ENCODE results near the gene WDR31.
"Not testable (repeated sequence)": the region's sequence is repeated elsewhere in the genome, so short reads cannot be mapped to it uniquely, and the experiment has no call there.

The WDR31 gene

DNA sequence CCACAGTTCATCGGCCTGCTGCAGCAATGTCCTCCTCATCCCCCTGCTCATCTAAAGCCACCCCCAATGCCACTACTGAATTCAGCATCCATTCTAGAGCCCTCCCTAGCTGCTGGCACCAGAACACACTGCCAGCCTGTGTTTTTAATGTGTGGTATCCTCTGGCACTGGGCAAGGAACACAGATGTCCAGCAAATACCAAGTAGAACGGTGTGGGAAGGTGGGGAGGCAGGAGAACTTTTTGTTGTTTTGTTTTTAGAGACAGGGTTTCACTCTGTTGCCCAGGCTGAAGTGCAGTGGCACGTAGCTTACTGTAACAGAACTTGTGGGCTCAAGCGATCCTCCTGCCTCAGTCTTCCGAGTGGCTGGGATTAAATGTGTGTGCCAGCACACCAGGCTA lies 32.0 kb upstream of the WDR31 start:
- DNase-seq (ENCODE audit: low spot score): no peak
- Histone ChIP-seq H3K4me3 (no peak overlapping the region), H3K27ac (no peak overlapping the region)
- TF ChIP-seq, protein P1, sequence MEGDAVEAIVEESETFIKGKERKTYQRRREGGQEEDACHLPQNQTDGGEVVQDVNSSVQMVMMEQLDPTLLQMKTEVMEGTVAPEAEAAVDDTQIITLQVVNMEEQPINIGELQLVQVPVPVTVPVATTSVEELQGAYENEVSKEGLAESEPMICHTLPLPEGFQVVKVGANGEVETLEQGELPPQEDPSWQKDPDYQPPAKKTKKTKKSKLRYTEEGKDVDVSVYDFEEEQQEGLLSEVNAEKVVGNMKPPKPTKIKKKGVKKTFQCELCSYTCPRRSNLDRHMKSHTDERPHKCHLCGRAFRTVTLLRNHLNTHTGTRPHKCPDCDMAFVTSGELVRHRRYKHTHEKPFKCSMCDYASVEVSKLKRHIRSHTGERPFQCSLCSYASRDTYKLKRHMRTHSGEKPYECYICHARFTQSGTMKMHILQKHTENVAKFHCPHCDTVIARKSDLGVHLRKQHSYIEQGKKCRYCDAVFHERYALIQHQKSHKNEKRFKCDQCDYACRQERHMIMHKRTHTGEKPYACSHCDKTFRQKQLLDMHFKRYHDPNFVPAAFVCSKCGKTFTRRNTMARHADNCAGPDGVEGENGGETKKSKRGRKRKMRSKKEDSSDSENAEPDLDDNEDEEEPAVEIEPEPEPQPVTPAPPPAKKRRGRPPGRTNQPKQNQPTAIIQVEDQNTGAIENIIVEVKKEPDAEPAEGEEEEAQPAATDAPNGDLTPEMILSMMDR (IDR thresholded peaks at IDR 0.05): no peak

DNA sequence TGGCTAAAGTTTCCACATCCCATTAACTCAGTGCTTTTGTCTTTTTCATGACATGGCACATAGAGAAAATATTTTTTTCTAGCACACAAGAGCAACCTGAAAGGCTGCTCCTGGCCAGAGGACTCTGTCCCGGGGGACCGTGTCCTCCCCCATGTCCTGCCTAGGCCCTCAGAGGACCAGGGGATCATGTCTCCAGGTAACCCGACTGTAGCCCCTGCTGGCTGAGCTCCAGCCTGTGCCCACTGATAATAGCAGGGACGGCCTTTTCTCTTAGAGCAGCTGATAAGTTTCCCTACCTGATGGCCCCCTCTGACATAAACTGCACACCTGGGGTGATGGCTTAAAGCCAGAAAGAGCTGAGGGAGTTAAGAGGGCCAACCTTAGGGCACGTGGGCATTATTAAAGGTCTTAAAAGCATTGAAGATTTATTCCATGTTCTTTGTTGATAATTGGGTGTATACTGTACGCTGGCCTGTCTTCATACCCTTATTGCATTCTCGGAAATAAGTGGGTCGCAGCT lies 30.8 kb upstream of the WDR31 start:
- Histone ChIP-seq H3K4me3 (no peak overlapping the region), H3K27ac (no peak overlapping the region)
- TF ChIP-seq, protein P1 (IDR thresholded peaks at IDR 0.05): no peak
- no peak for DNase-seq (ENCODE audit: low spot score)

DNA sequence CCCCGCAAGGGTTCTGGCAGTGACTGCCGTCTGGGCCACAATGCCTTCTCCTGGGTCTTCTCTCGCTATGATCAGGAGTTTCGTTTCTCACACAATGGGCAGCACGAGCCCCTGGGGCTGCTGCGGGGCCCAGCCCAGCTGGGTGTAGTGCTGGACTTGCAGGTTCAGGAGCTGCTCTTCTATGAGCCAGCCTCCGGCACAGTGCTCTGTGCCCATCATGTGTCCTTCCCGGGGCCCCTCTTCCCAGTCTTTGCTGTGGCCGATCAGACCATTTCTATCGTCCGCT lies 29.7 kb upstream of the WDR31 start:
- TF ChIP-seq, protein P1 (IDR thresholded peaks at IDR 0.05): no peak

DNA sequence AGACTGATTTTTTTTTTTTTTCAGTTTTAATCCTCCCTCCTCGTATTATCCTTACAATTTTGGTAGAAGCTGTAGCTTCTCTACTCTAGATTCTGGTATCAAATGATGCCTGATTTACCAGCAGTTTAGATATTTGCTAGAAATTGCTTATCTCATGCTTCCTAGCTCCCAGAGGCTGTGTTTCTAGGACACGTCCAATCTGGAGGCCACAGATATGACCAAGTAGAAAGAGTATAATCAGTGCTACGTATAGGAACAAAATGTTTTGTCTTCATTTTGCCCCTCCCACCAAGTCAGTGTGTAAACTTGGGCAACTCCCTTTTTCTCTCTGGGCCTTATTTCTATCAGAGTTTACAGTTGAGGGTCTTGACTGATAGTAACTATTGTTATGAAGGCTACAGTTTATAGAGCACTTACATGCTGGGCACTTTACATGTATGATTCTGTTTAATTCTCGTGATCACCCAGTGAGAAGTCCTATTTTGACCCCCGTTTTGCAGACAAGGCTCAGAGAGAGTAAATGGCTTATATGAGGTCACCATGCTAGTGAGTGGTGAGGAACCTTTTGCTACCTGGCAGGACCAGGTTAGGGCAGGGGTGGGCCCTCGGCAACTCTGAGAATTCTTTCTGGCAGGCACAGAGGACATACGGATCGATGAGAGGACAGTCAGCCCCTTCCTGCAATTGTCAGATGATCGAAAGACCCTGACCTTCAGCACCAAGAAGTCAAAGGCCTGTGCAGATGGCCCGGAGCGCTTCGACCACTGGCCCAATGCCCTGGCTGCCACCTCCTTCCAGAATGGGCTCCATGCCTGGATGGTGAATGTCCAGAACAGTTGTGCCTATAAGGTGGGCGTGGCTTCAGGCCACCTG lies 29.1 kb upstream of the WDR31 start:
- TF ChIP-seq, protein P1 (IDR thresholded peaks at IDR 0.05): no peak
- H3K27ac ChIP-seq: no peak overlapping the region
- no peak overlapping the region for H3K4me3 ChIP-seq
- DNase-seq (ENCODE audit: low spot score): no peak

More for the DNA sequence above, 29.7 kb upstream of the WDR31 start:
- DNase-seq (ENCODE audit: low spot score): no peak
- H3K27ac ChIP-seq: no peak overlapping the region
- H3K4me3 ChIP-seq: no peak overlapping the region

DNA sequence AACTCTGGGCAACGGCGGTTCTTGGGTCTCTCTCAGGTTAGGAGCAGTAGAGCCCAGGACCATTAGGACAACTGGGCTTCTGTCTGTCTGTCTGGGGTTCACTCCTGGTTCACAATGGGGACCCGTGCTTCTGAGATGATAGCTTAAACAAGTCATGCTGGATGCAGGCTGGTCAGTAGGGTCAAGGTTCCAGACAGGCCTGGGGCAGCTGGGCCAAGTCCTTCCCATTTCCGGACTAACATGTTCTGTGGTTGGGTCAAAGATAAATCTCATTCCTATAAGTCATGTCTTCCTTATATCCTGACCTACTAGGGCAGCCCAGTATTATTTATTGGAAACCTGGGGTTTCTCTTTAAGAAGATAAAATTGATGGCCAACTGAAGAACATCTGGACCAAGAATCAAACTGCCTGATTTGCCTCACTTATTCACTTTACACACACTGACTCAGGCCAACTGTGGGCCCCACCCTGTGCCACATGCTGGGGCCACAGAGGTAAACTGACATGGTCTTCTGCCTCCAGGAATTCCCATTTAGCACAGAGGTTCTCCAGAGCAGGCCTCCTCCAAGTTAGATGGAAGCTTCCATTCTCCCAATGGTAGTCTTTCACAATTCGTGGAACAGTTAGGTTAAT lies 28.4 kb upstream of the WDR31 start:
- no peak for DNase-seq (ENCODE audit: low spot score)
- TF ChIP-seq, protein P1 (IDR thresholded peaks at IDR 0.05): no peak
- no peak overlapping the region for H3K4me3 ChIP-seq
- no peak overlapping the region for H3K27ac ChIP-seq

DNA sequence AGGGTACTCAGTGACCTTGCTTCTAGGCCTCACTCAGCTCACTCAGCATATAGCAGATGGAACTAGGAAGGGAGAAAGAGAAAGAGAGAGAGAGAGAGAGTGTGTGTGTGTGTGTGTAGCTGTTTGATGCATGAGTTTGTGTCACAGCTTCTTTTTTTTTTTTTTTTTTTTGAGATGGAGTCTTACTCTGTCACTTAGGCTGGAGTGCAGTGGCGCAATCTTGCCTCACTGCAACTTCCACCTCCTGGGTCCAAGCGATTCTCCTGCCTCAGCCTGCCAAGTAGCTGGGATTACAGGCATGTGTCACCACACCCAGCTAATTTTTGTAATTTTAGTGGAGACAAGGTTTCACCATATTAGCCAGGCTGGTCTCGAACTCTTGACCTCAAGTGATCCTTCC lies 25.6 kb upstream of the WDR31 start:
- not testable (repeated sequence) for DNase-seq (ENCODE audit: low spot score); H3K27ac ChIP-seq; H3K4me3 ChIP-seq

DNA sequence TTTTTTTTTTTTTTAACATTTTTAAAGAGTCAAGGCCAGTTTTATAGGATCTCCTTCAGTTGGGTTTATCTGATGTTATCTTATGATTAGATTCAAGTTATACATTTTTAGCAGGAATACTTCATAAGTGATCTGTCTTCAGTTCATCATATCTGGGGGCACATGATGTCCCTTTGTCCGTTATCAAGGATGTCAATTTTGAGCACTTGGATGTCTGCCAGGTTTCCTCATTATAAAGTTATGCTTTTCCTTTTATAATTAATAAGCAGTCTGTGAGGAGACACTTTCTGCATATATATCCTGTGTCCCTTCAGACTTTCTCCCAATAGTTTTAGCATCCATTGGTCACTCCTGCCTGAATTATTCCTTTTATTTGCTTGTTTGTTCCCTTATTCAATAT lies 24.9 kb upstream of the WDR31 start:
- TF ChIP-seq, protein P1 (IDR thresholded peaks at IDR 0.05): no peak
- H3K4me3 ChIP-seq: no peak overlapping the region
- no peak for DNase-seq (ENCODE audit: low spot score)
- H3K27ac ChIP-seq: no peak overlapping the region
